Measurements from ENCODE around the gene YWHAQ. TPM values are rescaled to one million over a fixed set of nuclear protein-coding genes. Genes with fewer than 3 reads are reported as not detected.

The YWHAQ gene
- total RNA-seq, 1 donor from 2014 or later = 535 TPM

DNA sequence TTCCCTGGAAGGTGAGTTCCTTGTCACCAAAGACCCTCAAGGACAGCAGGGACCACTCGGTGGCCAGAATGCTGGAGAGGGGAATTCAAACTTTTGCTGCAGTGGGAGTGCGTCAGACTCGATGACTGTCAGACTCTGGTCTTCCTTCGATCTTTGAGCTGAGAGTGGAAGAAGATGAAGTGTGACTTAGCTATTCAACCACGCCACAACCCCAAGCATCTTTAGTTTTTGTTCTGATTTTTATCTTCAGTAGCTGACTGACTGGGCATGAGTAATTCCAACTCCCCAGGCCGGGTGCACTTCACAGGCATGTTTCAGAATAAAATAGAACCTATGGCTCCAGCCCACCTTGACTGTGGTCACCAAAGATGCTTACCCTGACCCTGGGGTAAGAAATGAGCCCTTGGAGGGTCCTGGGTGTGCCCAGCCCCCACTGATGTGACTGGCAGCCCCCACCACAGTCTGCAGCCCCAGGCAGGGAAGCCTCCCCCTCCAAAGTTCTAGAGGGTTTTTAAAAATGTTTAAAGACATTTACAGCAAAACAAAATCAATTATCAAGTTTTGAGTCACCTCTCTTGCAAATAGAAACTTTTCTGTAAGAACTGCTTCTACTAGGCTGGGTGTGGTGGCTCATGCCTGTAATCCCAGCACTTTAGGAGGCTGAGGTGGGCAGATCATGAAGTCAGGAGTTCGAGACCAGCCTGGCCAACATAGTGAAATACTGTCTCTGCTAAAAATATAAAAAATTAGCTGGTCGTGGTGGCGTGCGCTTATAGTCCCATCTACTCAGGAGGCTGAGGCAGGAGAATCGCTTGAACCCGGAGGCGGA, 24.9 kb upstream of the YWHAQ start:
- DNase-seq = no peak

DNA sequence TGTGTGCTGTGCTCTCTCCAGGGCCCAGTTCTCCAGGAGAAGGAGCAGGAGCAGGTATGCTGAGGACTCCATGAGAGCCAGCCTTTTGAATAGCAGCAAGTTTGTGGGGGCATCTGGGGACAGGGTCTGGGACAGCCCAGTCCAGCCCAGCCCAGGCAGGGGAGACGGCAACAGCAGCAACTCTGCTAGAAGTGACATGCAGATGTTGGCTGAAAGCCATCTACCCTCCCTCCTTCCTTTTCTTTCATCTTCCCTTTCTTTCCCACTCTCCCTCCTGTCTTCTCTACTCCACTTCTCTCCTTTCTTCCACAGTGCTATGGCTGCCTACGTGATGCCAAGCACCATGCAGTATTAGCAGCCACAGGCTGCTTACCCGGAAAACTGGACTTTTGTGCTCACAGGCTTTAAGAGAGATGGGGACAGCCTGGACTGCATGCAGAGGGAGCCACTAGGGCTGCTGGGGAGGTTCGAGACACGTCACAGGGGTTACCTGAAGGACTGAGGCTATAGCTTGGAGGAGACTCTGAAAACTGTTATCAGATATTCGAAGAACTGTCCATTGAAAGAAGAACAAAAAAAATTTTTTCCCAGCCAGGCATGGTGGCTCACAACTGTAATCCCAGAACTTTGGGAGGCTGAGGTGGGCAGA, 23.8 kb upstream of the YWHAQ start:
- no peak for DNase-seq

DNA sequence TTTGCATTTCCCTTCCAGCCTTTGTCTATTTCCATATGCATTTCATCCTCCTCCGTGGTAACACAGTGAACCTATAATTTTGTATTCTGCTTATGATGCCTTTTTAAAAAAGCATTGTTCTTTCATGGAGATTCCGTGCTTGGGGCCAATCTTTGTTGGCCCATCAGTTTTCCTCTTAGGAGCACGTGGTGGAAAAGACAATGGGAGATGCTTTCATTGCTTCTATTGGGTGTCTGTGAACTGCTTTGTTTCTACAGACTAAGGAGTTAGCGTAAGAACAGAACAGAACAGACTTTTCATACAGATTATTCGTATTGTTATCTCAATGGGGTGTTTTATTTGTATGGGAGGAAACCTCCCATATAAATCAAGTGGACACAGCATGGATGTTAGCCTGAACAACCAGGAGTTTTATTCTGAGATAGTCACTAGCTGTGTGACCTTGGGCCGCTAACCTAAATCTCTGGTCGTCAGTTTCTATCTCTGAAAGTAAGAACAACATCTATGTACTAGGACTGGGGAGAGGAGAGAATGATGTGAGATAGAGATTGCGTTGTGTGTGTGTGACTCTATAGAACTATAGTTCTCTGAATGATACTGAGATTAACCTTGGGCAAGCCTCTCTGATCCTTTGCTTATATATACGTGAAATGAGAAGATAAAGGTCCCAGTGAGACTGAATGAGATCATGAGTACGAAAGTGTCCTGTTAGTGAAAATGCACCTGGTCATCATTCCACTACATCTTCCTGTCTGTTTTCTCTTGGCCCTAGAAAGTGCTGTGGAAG, 22.9 kb upstream of the YWHAQ start:
- no peak for DNase-seq

DNA sequence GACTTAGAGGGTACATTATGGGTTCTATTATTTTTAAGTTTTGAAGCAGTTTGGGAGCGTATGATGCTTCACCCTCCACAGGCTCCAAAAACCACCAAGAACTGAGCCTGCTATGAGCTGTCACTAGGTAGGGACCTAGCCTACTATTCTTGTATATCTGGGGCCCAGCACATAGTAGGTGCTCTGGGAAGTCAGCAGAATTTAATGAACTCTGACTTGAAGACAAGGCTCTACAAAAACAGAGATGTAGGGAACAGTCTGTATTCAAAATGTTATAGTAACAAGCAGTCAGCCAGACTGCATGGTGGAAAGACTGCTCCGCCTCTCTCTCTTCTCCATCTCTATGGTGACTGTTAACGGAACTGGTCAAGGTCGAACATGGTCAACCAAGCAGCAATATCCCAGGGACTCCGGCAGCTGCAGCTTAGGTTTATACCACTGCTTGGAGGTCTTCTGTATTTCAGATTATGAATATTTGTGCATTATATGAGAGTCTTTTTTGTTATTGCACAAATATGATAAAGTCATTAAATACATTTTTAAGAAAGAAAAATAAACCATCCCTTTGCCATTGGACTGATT, 22.2 kb upstream of the YWHAQ start:
- DNase-seq = no peak

DNA sequence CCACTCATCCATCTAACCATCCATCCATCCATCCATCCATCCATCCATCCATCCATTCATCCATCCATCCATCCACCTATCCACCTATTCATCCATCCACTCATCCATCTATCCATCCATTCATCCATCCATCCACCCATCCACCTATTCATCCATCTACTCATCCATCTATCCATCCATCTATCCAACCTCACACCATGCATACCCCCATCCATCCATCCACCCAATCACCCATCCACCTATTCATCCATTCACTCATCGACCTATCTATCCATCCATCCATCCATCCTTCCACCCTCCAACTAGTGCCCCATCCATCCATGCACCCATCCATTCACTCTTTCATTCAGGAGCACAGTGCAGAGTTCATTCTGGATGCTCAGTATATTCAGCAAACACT, 21.5 kb upstream of the YWHAQ start:
- DNase-seq = no peak

DNA sequence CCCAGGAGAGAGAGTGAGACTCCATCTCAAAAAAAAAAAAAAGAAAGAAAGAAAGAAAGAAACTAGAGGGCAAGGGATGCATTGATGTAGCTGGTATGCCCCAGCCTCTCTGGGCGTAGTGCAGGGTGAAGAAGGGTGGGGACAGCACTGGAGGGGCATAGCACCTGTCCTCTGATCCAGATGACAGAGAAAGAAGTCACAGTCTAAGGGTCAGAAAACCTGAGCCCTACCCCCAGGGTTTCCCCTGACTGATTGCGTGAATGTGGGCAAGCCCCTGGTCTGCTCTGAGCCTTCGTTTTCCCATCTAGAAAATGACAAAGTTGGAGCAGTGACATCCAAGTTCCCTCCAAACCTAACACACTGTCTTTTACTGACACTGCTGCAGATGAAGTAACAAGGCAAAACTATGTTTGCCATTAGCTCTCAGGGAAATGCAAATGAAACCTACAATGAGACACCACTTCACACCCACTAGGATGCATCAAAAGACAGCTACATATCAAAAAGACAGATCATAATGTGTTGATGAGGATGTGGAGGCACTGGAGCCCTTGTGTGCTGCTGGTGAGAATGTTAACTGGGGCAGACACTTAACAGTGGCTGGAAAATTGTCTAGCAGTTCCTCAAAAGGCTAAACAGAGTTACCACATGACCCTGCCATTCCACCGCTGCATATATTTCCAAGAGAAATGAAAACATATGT, 19.5 kb upstream of the YWHAQ start:
- no peak for DNase-seq

DNA sequence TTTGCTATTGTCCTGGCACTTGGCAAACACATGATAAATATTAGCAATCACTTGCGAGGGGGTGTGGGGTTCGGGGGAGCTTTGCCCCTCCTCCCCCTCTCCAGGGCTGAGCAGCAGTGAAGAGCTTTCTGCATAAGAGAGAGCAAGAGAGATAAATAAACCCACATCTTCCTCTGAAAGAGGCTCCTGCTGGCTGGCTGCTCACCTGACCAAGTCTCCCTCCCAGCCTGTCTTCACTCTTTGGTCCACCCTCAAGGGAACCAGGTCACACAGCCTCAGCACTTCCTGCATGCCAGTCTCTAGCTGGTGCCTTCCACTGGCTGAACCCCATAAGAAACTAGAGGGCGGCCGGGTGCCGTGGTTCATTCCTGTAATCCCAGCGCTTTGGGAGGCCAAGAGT, 18.5 kb upstream of the YWHAQ start:
- DNase-seq = no peak

DNA sequence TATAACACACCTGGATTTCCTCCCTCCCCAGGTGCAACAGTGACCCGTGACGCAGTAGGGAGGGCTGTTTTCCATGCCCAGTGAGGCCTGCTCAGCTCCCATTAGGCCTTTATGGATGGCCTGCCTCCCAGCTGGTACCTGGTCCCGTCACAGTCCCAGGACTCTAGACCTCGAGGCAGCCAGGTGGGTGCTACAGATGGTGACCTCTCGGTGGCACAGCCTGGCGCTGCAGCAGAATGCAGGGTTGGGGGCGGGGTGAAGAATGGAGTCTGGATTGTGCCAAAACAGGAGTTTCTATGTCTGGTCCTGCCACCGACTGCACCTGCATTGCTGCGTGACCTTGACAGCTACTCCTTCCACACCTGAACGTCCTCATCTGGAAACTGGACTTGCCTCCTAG, 18.0 kb upstream of the YWHAQ start:
- DNase-seq = no peak

DNA sequence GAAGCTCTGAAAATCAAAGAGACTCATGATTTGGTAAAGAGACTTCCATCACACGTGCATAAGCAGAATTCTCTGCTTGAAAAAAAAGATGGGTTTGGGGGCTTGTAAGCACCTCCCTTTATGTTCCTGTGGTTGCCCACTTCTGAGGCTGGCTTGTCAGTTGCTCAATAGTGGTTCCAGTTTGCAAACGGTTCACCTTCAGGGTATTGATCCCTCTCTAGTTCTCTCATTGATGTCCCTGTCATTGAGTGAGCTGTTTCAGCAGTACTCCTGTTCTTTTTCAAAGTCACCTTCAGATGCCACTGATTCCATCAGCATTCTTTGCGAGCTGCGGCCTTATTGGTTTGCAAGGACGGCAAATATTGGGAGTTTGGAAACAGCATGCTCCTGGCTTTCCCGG, 17.1 kb upstream of the YWHAQ start:
- DNase-seq = no peak

DNA sequence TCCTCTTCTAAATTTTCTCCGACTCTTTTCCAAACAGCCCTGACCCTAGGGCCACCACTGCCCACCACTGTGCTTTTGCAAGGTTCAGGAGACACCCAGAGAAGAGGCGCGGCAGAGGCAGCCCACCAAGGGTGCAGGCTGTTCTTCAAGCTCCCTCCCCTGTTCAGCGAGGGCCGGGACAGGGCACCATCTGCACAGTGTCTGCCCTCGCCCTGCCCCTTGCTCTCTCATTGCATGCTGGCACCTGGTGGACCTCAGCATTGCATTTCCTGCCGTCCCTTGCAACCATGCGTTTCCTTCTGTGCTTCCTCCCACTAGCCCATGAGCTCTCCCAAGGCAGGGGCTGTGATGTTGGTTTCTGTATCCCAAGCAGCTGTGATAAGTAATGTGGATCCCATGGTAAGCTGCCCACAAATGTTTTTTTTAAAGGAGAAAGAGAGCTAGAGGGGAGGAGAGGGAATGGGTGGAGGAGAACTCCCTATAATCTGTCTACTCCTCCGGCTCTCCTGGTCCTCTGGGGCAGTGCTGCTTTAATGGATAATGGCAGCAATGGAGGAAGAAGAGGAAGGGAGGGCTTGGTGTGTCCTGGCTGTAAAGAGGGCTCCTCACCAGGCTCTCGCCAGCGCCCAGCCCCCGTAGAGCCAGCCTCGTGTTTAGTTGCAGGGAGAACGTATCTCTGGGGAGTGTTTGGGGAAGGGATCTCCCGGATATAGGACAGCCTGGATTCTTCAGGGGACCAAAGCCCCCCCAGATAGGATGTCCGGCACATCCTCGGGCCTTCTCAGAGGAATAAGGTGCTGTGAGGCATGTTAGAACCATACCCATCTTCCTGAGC, 15.6 kb upstream of the YWHAQ start:
- no peak for DNase-seq

DNA sequence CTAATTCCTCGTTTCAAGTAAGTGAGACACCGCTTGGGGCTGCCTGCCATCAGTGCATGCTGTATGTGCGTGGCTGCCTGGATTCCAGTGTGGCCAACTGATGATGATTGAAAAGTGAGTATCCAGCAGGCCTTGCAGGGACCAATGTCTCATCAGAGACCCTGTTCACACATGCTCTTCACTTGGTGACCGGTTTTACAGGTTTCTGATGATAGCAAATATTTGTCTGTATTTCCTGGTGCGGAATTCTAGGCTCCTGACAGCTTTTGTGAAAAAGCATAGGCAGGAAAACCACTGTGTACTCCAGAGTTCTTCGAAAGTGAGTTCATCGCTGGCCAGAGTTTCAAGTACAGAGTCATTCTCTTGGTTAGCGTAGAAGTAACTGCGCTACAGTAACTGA, 13.8 kb upstream of the YWHAQ start:
- no peak for DNase-seq

DNA sequence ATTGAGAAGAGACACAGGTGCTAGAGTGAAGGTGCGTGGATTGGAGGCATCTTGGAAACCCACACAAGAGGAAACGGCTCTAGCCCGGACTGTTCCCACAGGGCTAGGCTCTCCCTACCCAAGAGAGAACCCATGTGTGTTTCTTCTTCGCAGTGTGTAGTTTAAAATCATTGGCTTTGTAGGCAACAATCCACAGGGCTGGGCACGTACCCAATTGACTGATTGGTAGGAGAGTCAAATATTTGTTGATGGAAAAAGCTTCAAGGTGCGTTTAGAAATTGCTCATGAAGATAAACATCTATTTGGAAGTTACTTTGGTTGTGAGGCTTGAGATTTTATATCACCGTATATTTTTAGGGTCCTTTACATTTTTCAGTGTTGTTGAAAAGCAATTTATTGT, 13.2 kb upstream of the YWHAQ start:
- no peak for DNase-seq

DNA sequence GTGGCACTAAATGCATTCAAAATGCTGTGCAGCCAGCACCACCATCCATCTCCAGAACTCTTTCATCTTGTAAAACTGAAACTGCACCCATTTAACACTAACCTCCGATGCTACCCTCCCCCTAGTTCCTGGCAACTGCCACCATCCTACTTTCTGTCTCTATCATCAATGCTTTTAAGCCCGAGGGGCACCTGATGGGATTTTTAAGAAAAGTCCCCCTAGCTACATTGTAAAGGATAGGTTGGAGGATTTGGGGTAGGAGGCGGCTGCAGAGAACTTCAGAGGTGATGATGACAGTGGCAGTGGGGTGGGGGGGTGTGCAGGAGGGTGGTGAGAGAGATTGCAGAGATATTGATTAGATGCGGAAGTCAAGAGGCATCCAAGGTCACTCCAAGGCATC, 10.8 kb upstream of the YWHAQ start:
- DNase-seq = no peak

DNA sequence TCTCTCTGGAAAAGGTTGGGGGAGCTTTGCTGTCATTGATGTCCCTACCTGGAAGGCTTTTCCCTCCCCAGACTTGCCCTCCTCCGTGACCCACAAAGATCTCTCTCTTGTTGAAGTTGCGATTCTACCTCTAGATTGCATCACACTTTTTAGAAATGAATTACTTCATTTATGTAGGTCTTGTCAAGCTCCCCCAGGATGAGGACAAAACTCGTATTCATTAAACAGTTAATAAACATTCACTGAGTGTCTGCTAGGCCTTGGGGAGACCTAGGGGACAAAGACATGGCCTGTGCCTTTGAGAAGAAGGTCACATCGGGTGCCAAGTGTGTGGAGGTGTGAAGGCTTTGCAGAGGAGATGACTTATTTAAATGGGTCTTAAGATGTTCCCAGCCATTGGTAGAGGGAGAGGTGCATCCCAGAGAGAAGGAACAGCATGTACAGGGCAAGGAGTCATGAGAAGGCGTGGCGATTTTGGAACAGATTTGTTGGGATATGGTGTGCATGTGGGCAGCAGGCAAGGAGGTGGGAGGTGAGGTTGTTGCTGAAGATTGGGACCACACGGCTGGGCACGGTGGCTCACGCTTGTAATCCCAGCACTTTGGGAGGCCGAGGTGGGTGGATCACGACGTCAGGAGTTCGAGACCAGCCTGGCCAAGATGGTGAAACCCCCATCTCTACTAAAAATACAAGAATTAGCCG, 9.8 kb upstream of the YWHAQ start:
- DNase-seq = no peak

DNA sequence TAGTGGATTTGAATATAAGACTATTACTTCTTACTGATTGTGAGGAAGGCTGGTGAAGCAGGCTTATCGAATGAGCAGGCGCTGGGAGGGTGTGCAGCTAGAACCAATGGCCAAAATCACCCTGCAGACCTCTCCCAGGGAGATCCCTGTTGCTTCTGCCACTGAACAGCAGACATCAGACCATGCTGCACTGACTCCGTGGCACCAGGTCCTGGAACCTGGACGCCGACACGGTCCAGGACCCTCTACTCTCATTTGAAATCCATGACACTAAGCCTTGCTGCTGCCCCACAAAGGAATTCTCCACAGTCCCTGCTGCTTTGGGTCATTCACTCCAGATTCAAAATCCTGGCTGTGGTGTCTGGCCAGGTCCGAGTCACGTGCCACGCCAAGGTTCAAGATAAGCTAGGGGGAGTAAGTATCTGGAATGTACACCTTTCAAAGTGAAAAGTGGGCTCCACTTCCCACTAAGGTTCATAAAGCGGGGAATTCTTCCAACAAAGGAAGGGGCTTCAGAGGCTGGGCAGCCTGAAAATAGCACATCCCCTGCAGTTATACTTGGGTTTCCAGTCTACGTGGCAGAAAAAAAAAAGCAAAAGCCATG, 9.0 kb upstream of the YWHAQ start:
- no peak for DNase-seq

DNA sequence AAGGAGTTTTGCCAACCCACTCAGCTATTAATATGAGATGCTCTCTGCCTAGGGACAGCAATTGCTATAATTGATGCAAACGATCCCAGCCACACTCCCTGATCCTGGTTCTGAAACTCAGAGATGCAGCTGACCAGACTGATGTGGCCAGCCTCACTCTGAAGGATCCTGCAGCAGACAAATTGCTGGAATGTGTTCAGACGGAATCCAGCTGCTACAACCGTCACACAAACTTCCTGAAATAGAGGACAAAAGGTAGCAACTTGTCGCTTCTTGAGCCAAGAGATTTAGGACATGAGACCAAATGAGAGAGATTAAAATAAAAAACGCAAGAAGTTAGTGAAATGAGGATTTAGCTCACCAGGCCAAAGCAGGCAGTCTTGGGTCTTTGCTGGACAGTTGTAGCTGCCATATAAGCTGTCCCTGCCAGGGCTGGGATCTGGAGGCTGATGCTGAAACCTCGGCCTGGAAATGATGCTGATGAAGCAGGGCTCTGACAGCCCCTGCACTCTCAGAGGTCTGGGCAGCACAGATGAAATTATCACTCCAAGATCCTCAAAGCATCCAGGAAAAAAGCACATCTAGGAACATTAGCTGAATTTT, 8.3 kb upstream of the YWHAQ start:
- no peak for DNase-seq

DNA sequence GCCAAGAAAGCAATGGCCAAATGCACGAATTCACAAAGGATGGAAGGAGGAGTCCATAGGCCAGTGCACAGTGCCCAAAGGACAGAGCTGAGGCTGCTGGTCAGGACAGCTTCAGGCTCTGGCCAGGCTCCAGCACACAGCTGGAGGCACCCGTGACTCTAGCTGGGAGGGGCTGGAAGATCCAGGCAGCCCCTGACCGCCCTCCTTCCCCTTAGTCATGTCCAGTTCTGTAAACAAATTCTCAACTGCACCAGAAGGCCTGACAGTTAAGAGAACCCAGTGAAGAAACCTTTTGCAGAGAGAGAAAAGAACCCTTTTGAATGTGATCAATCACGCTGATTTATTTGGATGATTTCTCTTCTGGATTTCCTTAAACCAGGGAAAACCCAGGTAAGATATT, 7.7 kb upstream of the YWHAQ start:
- peak; percentile 88 for DNase-seq

DNA sequence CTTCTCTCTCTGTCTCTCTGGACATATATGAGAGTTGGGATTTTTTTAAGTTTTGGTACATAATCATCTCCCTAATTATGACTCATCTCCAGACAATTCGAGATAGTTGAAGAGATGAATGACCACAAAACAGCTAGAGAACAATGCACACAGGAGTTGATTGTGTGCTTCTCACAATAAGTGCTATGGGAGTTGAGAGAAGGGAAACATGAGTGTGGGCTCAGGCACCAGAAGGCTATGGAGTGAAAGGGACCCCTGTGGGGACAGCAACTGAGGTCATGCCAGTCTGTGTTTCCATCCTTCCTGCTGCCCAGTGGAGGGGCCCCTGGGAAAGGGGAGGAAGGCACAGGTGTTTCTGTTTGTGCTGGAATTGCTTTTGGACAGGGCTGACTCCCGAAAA, 6.5 kb upstream of the YWHAQ start:
- peak; percentile 29 for DNase-seq

DNA sequence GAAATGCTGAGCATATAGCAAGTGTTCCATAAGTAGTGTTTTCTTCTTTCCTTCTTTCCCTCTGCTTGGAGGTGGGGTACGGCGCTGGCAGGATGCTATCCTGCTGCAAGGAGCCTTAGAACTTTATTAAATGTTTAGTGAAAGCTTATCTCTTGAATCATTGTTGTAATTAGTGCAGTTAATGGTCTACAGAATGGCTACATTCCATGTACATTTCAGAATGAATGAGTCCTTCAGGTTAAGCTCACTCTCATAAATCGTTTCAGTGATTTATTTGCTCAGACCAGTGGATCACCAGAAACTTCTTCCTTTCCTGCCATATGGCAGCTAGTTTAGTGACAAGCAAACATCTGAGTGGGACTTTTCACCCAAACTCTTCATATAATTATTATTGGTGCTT, 3.3 kb upstream of the YWHAQ start:
- DNase-seq = no peak
